GM23248 (cell line): Measurements from ENCODE around the gene HNRNPH3. TPM values are rescaled to one million over a fixed set of nuclear protein-coding genes. Genes with fewer than 3 reads are reported as not detected.

Experiments
- DNase-seq: peaks from one replicate; pipeline ENCODE4 v3.0.0-alpha.2; 2015
- H2AFZ ChIP-seq: fragments of 200-600 bp; sonication (generic); 2 replicates; pipeline ENCODE4 v1.6.1; 2016; ENCODE audit warnings: antibody characterized with exemption
- H3F3A ChIP-seq: fragments of 200-600 bp; sonication (generic); 2 replicates; pipeline ENCODE4 v1.6.1; 2016; ENCODE audit warnings: mild to moderate bottlenecking, antibody characterized with exemption, mixed run types; ENCODE audit not compliant: insufficient read depth
- H3K27ac ChIP-seq: fragments of 200-600 bp; sonication (generic); 2 replicates; pipeline ENCODE4 v1.5.1; 2016; ENCODE audit warnings: mild to moderate bottlenecking
- H3K27me3 ChIP-seq: fragments of 200-600 bp; sonication (generic); replicated peaks from 2 replicates; pipeline ENCODE4 v1.6.1; 2016; ENCODE audit warnings: mild to moderate bottlenecking; ENCODE audit not compliant: insufficient read depth
- H3K36me3 ChIP-seq: fragments of 200-600 bp; sonication (generic); 2 replicates; pipeline ENCODE4 v1.6.1; 2016; ENCODE audit warnings: low read depth, mild to moderate bottlenecking
- H3K4me1 ChIP-seq: fragments of 200-600 bp; sonication (generic); 2 replicates; pipeline ENCODE4 v1.6.1; 2016; ENCODE audit warnings: mild to moderate bottlenecking; ENCODE audit not compliant: insufficient read depth
- H3K4me2 ChIP-seq: fragments of 200-600 bp; sonication (generic); one replicate; pipeline ENCODE4 v1.6.1; 2016; ENCODE audit warnings: mild to moderate bottlenecking; ENCODE audit not compliant: unreplicated experiment
- H3K4me3 ChIP-seq: fragments of 200-600 bp; sonication (generic); 2 replicates; pipeline ENCODE4 v1.5.1; 2016; ENCODE audit warnings: mild to moderate bottlenecking
- H3K79me2 ChIP-seq: fragments of 200-600 bp; sonication (generic); 2 replicates; pipeline ENCODE4 v1.6.1; 2016; ENCODE audit warnings: mild to moderate bottlenecking; ENCODE audit not compliant: insufficient read depth
- H3K9ac ChIP-seq: fragments of 200-600 bp; sonication (generic); 2 replicates; pipeline ENCODE4 v1.6.1; 2016; ENCODE audit warnings: mild to moderate bottlenecking
- H3K9me2 ChIP-seq: fragments of 200-600 bp; sonication (generic); 2 replicates; pipeline ENCODE4 v1.6.1; 2016; ENCODE audit warnings: mixed run types, mild to moderate bottlenecking, moderate library complexity; ENCODE audit not compliant: insufficient read depth
- H3K9me3 ChIP-seq: fragments of 200-600 bp; sonication (generic); one replicate; pipeline ENCODE4 v1.6.1; 2017; ENCODE audit warnings: low read depth
- H4K20me1 ChIP-seq: fragments of 200-600 bp; sonication (generic); 2 replicates; pipeline ENCODE4 v1.6.0; 2016; ENCODE audit not compliant: insufficient read depth
- EZH2 ChIP-seq: fragments of 200-600 bp; sonication (generic); IDR thresholded peaks from 2 replicates; pipeline ENCODE4 v1.6.1; 2018; ENCODE audit warnings: antibody characterized with exemption, mild to moderate bottlenecking; ENCODE audit not compliant: insufficient read depth, poor library complexity, severe bottlenecking
- EZH2phosphoT487 ChIP-seq: fragments of 200-600 bp; sonication (generic); IDR thresholded peaks from 2 replicates; pipeline ENCODE4 v1.6.1; 2018; ENCODE audit warnings: antibody characterized with exemption, moderate library complexity, mild to moderate bottlenecking, low read depth; ENCODE audit not compliant: insufficient read depth
- WGBS, 2 experiments: methylation state at CpG; one replicate each; pipeline ENCODE4 v1.1.6; 2015 to 2017; ENCODE audit warnings: low lambda C conversion rate in 2 of 2, low coverage in 1 of 2; ENCODE audit errors: missing lambda C conversion rate in 2 of 2; 5-methylcytosine and 5-hydroxymethylcytosine counted together
- in situ Hi-C: fragments of 300-500 bp; cut with MboI; formaldehyde crosslinking; loops from 2 replicates; pipeline ENCODE4 v1.15.0; 2020
- polyA plus RNA-seq: library from polyadenylated mRNA; unstranded; fragments of >200 nt; fragmentation: Nextera tagmentation; extraction: Ambion mirVana; gene quantifications from 2 replicates; pipeline ENCODE4 v1.2.1, GENCODE V29; 2016
- total RNA-seq: library from RNA; depleted of rRNA; stranded (reverse); fragments of >200 nt; shearing (Covaris generic); gene quantifications from 2 replicates; pipeline ENCODE4 v1.2.3, GENCODE V29; 2014; rRNA removed

HNRNPH3 gene
- total and polyA plus RNA-seq, 2 experiments from 2014 or later, result 17.6 to 122 TPM

GRCh38 chr10:68371604-68372003 is 39.7 kb downstream of the HNRNPH3 start:
- no peaks in the 10 kb centered on the region for H4K20me1 ChIP-seq
- in situ Hi-C loops, result no loop called here
- 100% methylated on average over 1 of the region's 1 CpG for WGBS, 2 experiments
- H3K27me3 ChIP-seq, result no peaks in the 10 kb centered on the region
- no peaks in the 10 kb centered on the region for H3K9me3 ChIP-seq
- H3F3A ChIP-seq, result no peaks in the 10 kb centered on the region
- peaks cover 31% of the 10 kb centered on the region for H3K36me3 ChIP-seq
- H3K9me2 ChIP-seq, result no peaks in the 10 kb centered on the region
- no peaks in the 10 kb centered on the region for H3K79me2 ChIP-seq
- no peak overlapping the region for H3K4me2 ChIP-seq
- no peak overlapping the region for H2AFZ ChIP-seq
- no peak for DNase-seq
- H3K4me3 ChIP-seq, result no peak overlapping the region
- no peaks in the 10 kb centered on the region for H3K4me1 ChIP-seq
- no peak overlapping the region for H3K9ac ChIP-seq
- H3K27ac ChIP-seq, result no peak overlapping the region
- no peak for TF ChIP-seq EZH2phosphoT487
- TF ChIP-seq EZH2, result no peak

DNA sequence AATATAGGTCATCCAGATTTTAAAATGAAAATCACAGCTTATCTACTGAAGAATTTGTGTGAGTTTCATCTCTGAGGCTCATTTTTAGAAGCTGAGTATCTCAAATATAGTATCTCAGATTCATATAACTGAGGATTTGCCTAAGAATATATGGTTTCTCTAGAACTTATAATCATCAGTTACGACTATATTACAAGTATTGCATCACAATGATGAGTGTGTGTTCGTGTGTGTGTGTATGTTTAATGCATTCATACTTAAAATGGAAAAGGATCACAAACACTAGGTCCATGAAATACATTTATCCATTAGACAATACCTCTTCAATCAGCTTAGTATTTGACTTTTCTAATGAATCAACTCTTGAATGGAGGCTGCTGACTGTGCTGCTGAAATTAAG is 53.9 kb downstream of the HNRNPH3 start:
- H4K20me1 ChIP-seq, result no peaks in the 10 kb centered on the region
- H3K36me3 ChIP-seq, result peaks cover 70% of the 10 kb centered on the region
- H3K79me2 ChIP-seq, result no peaks in the 10 kb centered on the region
- H3K4me2 ChIP-seq, result no peak overlapping the region
- no peak for DNase-seq
- no peaks in the 10 kb centered on the region for H3K9me2 ChIP-seq
- no peaks in the 10 kb centered on the region for H3K4me1 ChIP-seq
- no peak overlapping the region for H3K27ac ChIP-seq
- in situ Hi-C loops, result no loop called here
- TF ChIP-seq EZH2 (no peak), EZH2phosphoT487 (no peak)
- no peaks in the 10 kb centered on the region for H3K27me3 ChIP-seq
- no peak overlapping the region for H2AFZ ChIP-seq
- H3F3A ChIP-seq, result no peaks in the 10 kb centered on the region
- WGBS, 2 experiments, result 81 to 84% methylated on average over 2 of the region's 2 CpGs
- no peaks in the 10 kb centered on the region for H3K9me3 ChIP-seq
- H3K9ac ChIP-seq, result no peak overlapping the region
- no peak overlapping the region for H3K4me3 ChIP-seq

Other genes starting within 250 kb of the HNRNPH3 start
- 14.5 and 20.0 TPM in 2 replicates for gene MYPN, start 222.6 kb upstream of the HNRNPH3 start, total RNA-seq
- 8.8 and 9.2 TPM in 2 replicates for gene MYPN, start 222.6 kb upstream of the HNRNPH3 start, polyA plus RNA-seq
- not detected in 2 replicates for gene ATOH7, start 100.0 kb upstream of the HNRNPH3 start, total RNA-seq
- gene ATOH7, start 100.0 kb upstream of the HNRNPH3 start, polyA plus RNA-seq, result not detected in 2 replicates
- gene PBLD, start 864 bp downstream of the HNRNPH3 start, total RNA-seq, result 10.3 and 11.8 TPM in 2 replicates
- 7.6 and 8.3 TPM in 2 replicates for gene PBLD, start 864 bp downstream of the HNRNPH3 start, polyA plus RNA-seq
- gene RUFY2, start 75.2 kb downstream of the HNRNPH3 start, total RNA-seq, result 11.2 and 16.8 TPM in 2 replicates
- gene RUFY2, start 75.2 kb downstream of the HNRNPH3 start, polyA plus RNA-seq, result 17.3 and 20.6 TPM in 2 replicates
- 4.8 and 5.2 TPM in 2 replicates for gene DNA2, start 139.9 kb downstream of the HNRNPH3 start, total RNA-seq
- gene DNA2, start 139.9 kb downstream of the HNRNPH3 start, polyA plus RNA-seq, result 1.6 and 1.8 TPM in 2 replicates
- gene SLC25A16, start 195.5 kb downstream of the HNRNPH3 start, total RNA-seq, result 20.8 and 24.9 TPM in 2 replicates
- gene SLC25A16, start 195.5 kb downstream of the HNRNPH3 start, polyA plus RNA-seq, result 9.4 and 11.1 TPM in 2 replicates
- 1.3 and 2.1 TPM in 2 replicates for gene TET1, start 228.3 kb downstream of the HNRNPH3 start, total RNA-seq
- gene TET1, start 228.3 kb downstream of the HNRNPH3 start, polyA plus RNA-seq, result 0.68 and 0.84 TPM in 2 replicates